ENCODE data around the gene RNF126. TPM values are rescaled to one million over a fixed set of nuclear protein-coding genes. Genes with fewer than 3 reads are reported as not detected.
"Not testable (repeated sequence)": the region's sequence is repeated elsewhere in the genome, so short reads cannot be mapped to it uniquely, and the experiment has no call there.

The RNF126 gene
- total and polyA plus RNA-seq, 2 experiments from 2014 or later = 95.7 to 112 TPM

DNA sequence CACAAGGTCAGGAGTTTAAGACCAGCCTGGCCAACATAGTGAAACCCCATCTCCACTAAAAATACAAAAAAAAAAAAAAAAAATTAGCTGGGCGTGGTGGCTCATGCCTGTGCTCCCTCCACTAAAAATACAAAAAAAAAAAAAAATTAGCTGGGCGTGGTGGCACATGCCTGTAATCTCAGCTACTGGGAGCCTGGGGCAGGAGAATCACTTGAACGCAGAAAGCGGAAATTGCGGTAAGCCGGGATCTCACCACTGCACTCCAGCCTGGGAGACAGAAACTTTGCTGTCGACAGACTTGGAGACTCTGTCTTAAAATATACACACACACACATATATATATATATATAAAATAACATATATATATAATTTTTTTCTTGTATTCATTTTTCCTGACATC lies 36.4 kb downstream of the RNF126 start:
- H4K20me1 ChIP-seq (replicated peaks; ENCODE audit: insufficient read depth); H3K27me3 ChIP-seq (ENCODE audit: insufficient read depth); H3K9me2 ChIP-seq (ENCODE audit: insufficient read depth); H3K4me1 Mint-ChIP-seq; H3K27ac ChIP-seq (ENCODE audit: low read depth); H3K4me2 ChIP-seq; H3F3A ChIP-seq (replicated peaks; ENCODE audit: low read depth); DNase-seq (ENCODE audit: low spot score); H3K4me3 ChIP-seq; H3K36me3 ChIP-seq (ENCODE audit: insufficient read depth); ATAC-seq; H3K4me1 ChIP-seq (ENCODE audit: insufficient read depth); H2AFZ ChIP-seq; H3K9me3 Mint-ChIP-seq; H3K4me3 Mint-ChIP-seq: not testable (repeated sequence)
- H3K79me2 ChIP-seq (replicated peaks; ENCODE audit: insufficient read depth) = peaks cover 34% of the 10 kb centered on the region
- peak overlapping the region; percentile 80; the same call in 1 of the 2 replicates for H3K27ac Mint-ChIP-seq
- peaks cover 10% of the 10 kb centered on the region for H3K27me3 Mint-ChIP-seq (ENCODE audit: insufficient read depth, low read depth, poor library complexity)
- peaks cover 59% of the 10 kb centered on the region for H3K36me3 Mint-ChIP-seq (ENCODE audit: low read depth)

DNA sequence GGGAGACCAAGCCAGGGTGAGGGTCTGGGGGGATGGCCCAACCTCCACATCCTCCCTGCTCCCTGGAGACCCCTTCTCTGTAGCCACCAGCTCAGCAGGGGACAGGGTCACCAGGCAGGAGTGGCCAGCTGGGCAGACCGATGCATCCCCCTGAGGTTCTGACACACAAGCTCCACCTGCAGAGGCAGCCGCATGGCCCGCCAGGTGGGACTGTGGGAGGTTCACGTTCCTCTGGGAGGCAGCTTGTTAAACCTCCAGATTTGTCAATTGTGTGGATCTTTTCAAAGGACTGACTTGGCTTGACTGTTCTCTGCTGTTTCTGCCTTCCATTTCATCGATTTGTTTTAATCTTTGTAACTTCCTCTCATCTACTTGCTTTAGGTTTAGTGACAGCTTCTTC lies 37.8 kb downstream of the RNF126 start:
- peaks cover 6% of the 10 kb centered on the region; the same call in 1 of the 2 replicates for H3K36me3 ChIP-seq (ENCODE audit: insufficient read depth)
- DNase-seq (ENCODE audit: low spot score) = no peak
- no peak for ATAC-seq
- H3K27me3 Mint-ChIP-seq (ENCODE audit: insufficient read depth, low read depth, poor library complexity) = peaks cover 6% of the 10 kb centered on the region
- peaks cover 6% of the 10 kb centered on the region; the same call in 2 of the 3 replicates for H3K4me1 Mint-ChIP-seq
- peaks cover 22% of the 10 kb centered on the region for H3K79me2 ChIP-seq (replicated peaks; ENCODE audit: insufficient read depth)
- no peaks in the 10 kb centered on the region for H3K9me3 Mint-ChIP-seq
- no peak overlapping the region for H3K27ac Mint-ChIP-seq
- no peaks in the 10 kb centered on the region for H3K27me3 ChIP-seq (ENCODE audit: insufficient read depth)
- H3K4me3 Mint-ChIP-seq = no peak overlapping the region
- H3K27ac ChIP-seq (ENCODE audit: low read depth) = no peak overlapping the region
- no peaks in the 10 kb centered on the region for H3K9me2 ChIP-seq (ENCODE audit: insufficient read depth)
- H3K4me3 ChIP-seq = no peak overlapping the region
- H4K20me1 ChIP-seq (replicated peaks; ENCODE audit: insufficient read depth) = peaks cover 5% of the 10 kb centered on the region
- H3K4me1 ChIP-seq (ENCODE audit: insufficient read depth) = no peaks in the 10 kb centered on the region
- H2AFZ ChIP-seq = no peak overlapping the region
- no peak overlapping the region for H3K4me2 ChIP-seq
- 0 out of 2 replicates have a peak, but pooled peaks cover 10% of the 10 kb centered on the region for H3F3A ChIP-seq (replicated peaks; ENCODE audit: low read depth)
- no peak for TF ChIP-seq ZNF331 (CRISPR knock-in tag; IDR thresholded peaks at IDR 0.05; ENCODE audit: low read depth)
- TF ChIP-seq ZNF114 (CRISPR knock-in tag; IDR thresholded peaks at IDR 0.05) = no peak
- TF ChIP-seq NANOG (IDR thresholded peaks at IDR 0.05; ENCODE audit: borderline replicate concordance) = no peak
- TF ChIP-seq, protein P1, sequence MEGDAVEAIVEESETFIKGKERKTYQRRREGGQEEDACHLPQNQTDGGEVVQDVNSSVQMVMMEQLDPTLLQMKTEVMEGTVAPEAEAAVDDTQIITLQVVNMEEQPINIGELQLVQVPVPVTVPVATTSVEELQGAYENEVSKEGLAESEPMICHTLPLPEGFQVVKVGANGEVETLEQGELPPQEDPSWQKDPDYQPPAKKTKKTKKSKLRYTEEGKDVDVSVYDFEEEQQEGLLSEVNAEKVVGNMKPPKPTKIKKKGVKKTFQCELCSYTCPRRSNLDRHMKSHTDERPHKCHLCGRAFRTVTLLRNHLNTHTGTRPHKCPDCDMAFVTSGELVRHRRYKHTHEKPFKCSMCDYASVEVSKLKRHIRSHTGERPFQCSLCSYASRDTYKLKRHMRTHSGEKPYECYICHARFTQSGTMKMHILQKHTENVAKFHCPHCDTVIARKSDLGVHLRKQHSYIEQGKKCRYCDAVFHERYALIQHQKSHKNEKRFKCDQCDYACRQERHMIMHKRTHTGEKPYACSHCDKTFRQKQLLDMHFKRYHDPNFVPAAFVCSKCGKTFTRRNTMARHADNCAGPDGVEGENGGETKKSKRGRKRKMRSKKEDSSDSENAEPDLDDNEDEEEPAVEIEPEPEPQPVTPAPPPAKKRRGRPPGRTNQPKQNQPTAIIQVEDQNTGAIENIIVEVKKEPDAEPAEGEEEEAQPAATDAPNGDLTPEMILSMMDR (conservative IDR thresholded peaks at IDR 0.05; ENCODE audit: low read depth in 2 of 2) = no peak
- no peak for TF ChIP-seq JUNB (IDR thresholded peaks at IDR 0.05; ENCODE audit: unreplicated experiment)
- TF ChIP-seq EZH2phosphoT487 (IDR thresholded peaks at IDR 0.05; ENCODE audit: unreplicated experiment) = no peak
- TF ChIP-seq EZH2 (IDR thresholded peaks at IDR 0.05; ENCODE audit: low read depth, unreplicated experiment) = no peak
- TF ChIP-seq POLR2AphosphoS5 (IDR thresholded peaks at IDR 0.05; ENCODE audit: low read depth) = no peak
- TF ChIP-seq, protein P2, sequence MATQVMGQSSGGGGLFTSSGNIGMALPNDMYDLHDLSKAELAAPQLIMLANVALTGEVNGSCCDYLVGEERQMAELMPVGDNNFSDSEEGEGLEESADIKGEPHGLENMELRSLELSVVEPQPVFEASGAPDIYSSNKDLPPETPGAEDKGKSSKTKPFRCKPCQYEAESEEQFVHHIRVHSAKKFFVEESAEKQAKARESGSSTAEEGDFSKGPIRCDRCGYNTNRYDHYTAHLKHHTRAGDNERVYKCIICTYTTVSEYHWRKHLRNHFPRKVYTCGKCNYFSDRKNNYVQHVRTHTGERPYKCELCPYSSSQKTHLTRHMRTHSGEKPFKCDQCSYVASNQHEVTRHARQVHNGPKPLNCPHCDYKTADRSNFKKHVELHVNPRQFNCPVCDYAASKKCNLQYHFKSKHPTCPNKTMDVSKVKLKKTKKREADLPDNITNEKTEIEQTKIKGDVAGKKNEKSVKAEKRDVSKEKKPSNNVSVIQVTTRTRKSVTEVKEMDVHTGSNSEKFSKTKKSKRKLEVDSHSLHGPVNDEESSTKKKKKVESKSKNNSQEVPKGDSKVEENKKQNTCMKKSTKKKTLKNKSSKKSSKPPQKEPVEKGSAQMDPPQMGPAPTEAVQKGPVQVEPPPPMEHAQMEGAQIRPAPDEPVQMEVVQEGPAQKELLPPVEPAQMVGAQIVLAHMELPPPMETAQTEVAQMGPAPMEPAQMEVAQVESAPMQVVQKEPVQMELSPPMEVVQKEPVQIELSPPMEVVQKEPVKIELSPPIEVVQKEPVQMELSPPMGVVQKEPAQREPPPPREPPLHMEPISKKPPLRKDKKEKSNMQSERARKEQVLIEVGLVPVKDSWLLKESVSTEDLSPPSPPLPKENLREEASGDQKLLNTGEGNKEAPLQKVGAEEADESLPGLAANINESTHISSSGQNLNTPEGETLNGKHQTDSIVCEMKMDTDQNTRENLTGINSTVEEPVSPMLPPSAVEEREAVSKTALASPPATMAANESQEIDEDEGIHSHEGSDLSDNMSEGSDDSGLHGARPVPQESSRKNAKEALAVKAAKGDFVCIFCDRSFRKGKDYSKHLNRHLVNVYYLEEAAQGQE (IDR thresholded peaks at IDR 0.05; ENCODE audit: unreplicated experiment) = no peak
- no peak for TF ChIP-seq CREB1 (CRISPR knock-in tag; IDR thresholded peaks at IDR 0.05; ENCODE audit: low read depth)
- H3K36me3 Mint-ChIP-seq (ENCODE audit: low read depth) = peaks cover 56% of the 10 kb centered on the region
